Mammary epithelial cell (primary cell): ENCODE results near the gene CSAG1.
"Not testable (repeated sequence)": the region's sequence is repeated elsewhere in the genome, so short reads cannot be mapped to it uniquely, and the experiment has no call there.

Experiments used
- EZH2 ChIP-seq: IDR thresholded peaks from 2 replicates; pipeline ENCODE4 v1.6.1; 2012; ENCODE audit warnings: low read length, inconsistent platforms, borderline replicate concordance
- TF ChIP-seq, protein P1 (sequence below), 2 donors: IDR thresholded peaks in 1 of 2; conservative IDR thresholded peaks in 1 of 2; 2 replicates each; pipeline ENCODE4 v1.5.1; 2011 to 2012; ENCODE audit warnings: inconsistent platforms in 2 of 2, low read length in 2 of 2, mild to moderate bottlenecking in 2 of 2, control low read depth in 1 of 2, low read depth in 1 of 2; ENCODE audit not compliant: insufficient read depth in 1 of 2; ENCODE audit errors: extremely low read depth in 1 of 2

DNA sequence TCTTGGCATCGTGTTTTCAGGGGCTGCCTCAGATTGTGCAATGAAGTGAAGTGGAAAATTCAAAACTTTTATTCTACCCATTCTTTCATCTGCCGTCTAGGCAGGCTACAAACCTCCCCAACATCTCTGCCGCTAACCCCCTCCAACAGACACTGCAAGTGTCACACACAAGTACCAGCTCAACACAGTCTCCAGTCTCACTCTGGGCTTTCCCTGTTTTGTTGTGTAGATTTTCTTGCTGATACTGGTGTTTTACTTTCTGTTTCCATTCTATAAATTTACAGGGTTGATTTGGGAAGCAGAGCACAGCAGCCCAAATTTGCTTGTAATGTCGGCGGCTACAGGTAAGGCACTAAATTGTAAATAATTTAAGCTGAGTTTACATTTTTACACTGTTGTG lies 21.4 kb upstream of the CSAG1 start:
- TF ChIP-seq, protein P1, sequence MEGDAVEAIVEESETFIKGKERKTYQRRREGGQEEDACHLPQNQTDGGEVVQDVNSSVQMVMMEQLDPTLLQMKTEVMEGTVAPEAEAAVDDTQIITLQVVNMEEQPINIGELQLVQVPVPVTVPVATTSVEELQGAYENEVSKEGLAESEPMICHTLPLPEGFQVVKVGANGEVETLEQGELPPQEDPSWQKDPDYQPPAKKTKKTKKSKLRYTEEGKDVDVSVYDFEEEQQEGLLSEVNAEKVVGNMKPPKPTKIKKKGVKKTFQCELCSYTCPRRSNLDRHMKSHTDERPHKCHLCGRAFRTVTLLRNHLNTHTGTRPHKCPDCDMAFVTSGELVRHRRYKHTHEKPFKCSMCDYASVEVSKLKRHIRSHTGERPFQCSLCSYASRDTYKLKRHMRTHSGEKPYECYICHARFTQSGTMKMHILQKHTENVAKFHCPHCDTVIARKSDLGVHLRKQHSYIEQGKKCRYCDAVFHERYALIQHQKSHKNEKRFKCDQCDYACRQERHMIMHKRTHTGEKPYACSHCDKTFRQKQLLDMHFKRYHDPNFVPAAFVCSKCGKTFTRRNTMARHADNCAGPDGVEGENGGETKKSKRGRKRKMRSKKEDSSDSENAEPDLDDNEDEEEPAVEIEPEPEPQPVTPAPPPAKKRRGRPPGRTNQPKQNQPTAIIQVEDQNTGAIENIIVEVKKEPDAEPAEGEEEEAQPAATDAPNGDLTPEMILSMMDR (conservative IDR thresholded peaks at IDR 0.05 in 1 of 2, IDR thresholded peaks at IDR 0.05 in 1 of 2; ENCODE audit: extremely low read depth in 1 of 2, insufficient read depth in 1 of 2, low read depth in 1 of 2, low read length in 2 of 2), result not testable (repeated sequence)
- not testable (repeated sequence) for TF ChIP-seq EZH2
